GM21786 (cell line): Measurements from ENCODE around the gene GALNT2.

Experiments used
- ATAC-seq: cut with Tn5 transposase; IDR thresholded peaks from one replicate; pipeline ENCODE4 v1.9.1; 2021; ENCODE audit not compliant: unreplicated experiment

GALNT2 gene

GRCh38 chr1:230330157-230330556 is 263.1 kb downstream of the GALNT2 start:
- ATAC-seq: no peak
